SK-MEL-5 (cell line): Measurements from ENCODE around the gene RPIA. TPM values are rescaled to one million over a fixed set of nuclear protein-coding genes. Genes with fewer than 3 reads are reported as not detected.

Experiments used
- total RNA-seq: library from RNA; depleted of rRNA; stranded (reverse); fragments of >200 nt; shearing (Covaris generic); gene quantifications from 2 replicates; pipeline ENCODE4 v1.2.3, GENCODE V29; 2014; rRNA removed

Gene RPIA
- total RNA-seq, 1 experiment from 2014 or later = 17.4 TPM

Other genes starting within 250 kb of the RPIA start
- gene FOXI3, start 239.0 kb upstream of the RPIA start, total RNA-seq = 0.64 and 0.66 TPM in 2 replicates
- 25.2 and 27.3 TPM in 2 replicates for gene EIF2AK3, start 64.2 kb upstream of the RPIA start, total RNA-seq